ENCODE results near the gene C2CD4A.

Gene C2CD4A

GRCh38 chr15:62060113-62060895 lies 6.5 kb upstream of the C2CD4A start, which contains the start of gene VPS13C:
Gene VPS13C, minus strand, starts transcription at chr15:62060447. Its CDS starts 73 bp downstream, at chr15:62060374.
- Histone ChIP-seq H3K4me3 (ENCODE audit: low read length, poor library complexity, severe bottlenecking) (peak within 1 kb of the TSS; percentile 79), H3F3A (ENCODE audit: low read depth) (no peaks in the 10 kb centered on the region), H3K79me2 (ENCODE audit: insufficient read depth, low read length) (peaks cover 40% of the 10 kb centered on the region), H3K4me1 (ENCODE audit: insufficient read depth, low read length, poor library complexity, severe bottlenecking) (peaks cover 25% of the 10 kb centered on the region), H3K9ac (ENCODE audit: low read depth, low read length, poor library complexity, severe bottlenecking) (peak within 1 kb of the TSS; percentile 80), H4K20me1 (ENCODE audit: insufficient read depth, low read length, poor library complexity, severe bottlenecking) (peaks cover 33% of the 10 kb centered on the region), H3K36me3 (ENCODE audit: insufficient read depth, low read length) (no peaks in the 10 kb centered on the region), H2AFZ (ENCODE audit: low read length) (peak within 1 kb of the TSS; percentile 100), H3K9me2 (replicated peaks; ENCODE audit: low read depth, low read length) (no peaks in the 10 kb centered on the region), H3K4me2 (ENCODE audit: low read depth, low read length, poor library complexity, severe bottlenecking) (peak within 1 kb of the TSS; percentile 82), H3K27me3 (ENCODE audit: insufficient read depth, low read length, poor library complexity, severe bottlenecking) (no peaks in the 10 kb centered on the region), H3K9me3 (ENCODE audit: insufficient read depth, low read depth, low read length) (no peaks in the 10 kb centered on the region)
- TF ChIP-seq EZH2phosphoT487 (IDR thresholded peaks at IDR 0.05; ENCODE audit: borderline replicate concordance) (no peak), CTCF (conservative IDR thresholded peaks at IDR 0.05; ENCODE audit: low read length) (peak; percentile 68)

- Histone ChIP-seq H3F3A (ENCODE audit: low read depth) (no peaks in the 10 kb centered on the region), H3K9me2 (replicated peaks; ENCODE audit: low read depth, low read length) (no peaks in the 10 kb centered on the region), H3K9me3 (ENCODE audit: insufficient read depth, low read depth, low read length) (no peaks in the 10 kb centered on the region), H3K4me3 (ENCODE audit: low read length, poor library complexity, severe bottlenecking) (peak overlapping the region; percentile 79), H3K27me3 (ENCODE audit: insufficient read depth, low read length, poor library complexity, severe bottlenecking) (no peaks in the 10 kb centered on the region), H2AFZ (ENCODE audit: low read length) (peak overlapping the region; percentile 100), H3K79me2 (ENCODE audit: insufficient read depth, low read length) (peaks cover 34% of the 10 kb centered on the region), H3K36me3 (ENCODE audit: insufficient read depth, low read length) (no peaks in the 10 kb centered on the region), H3K4me2 (ENCODE audit: low read depth, low read length, poor library complexity, severe bottlenecking) (peak overlapping the region; percentile 77), H4K20me1 (ENCODE audit: insufficient read depth, low read length, poor library complexity, severe bottlenecking) (peaks cover 28% of the 10 kb centered on the region), H3K9ac (ENCODE audit: low read depth, low read length, poor library complexity, severe bottlenecking) (peak overlapping the region; percentile 77), H3K4me1 (ENCODE audit: insufficient read depth, low read length, poor library complexity, severe bottlenecking) (peaks cover 25% of the 10 kb centered on the region)
- no peak for TF ChIP-seq EZH2phosphoT487 (IDR thresholded peaks at IDR 0.05; ENCODE audit: borderline replicate concordance)
- no peak for TF ChIP-seq CTCF (conservative IDR thresholded peaks at IDR 0.05; ENCODE audit: low read length)
Observed at GRCh38 chr15:62060896-62061280, 5.9 kb upstream of the C2CD4A start.

- no peak overlapping the region for H3K4me2 ChIP-seq (ENCODE audit: low read depth, low read length, poor library complexity, severe bottlenecking)
- no peaks in the 10 kb centered on the region for H3K9me2 ChIP-seq (replicated peaks; ENCODE audit: low read depth, low read length)
- no peak overlapping the region for H3K4me3 ChIP-seq (ENCODE audit: low read length, poor library complexity, severe bottlenecking)
- no peaks in the 10 kb centered on the region for H3K36me3 ChIP-seq (ENCODE audit: insufficient read depth, low read length)
- H3K79me2 ChIP-seq (ENCODE audit: insufficient read depth, low read length), result peaks cover 11% of the 10 kb centered on the region
- no peaks in the 10 kb centered on the region for H3F3A ChIP-seq (ENCODE audit: low read depth)
- H3K9ac ChIP-seq (ENCODE audit: low read depth, low read length, poor library complexity, severe bottlenecking), result no peak overlapping the region
- H3K9me3 ChIP-seq (ENCODE audit: insufficient read depth, low read depth, low read length), result no peaks in the 10 kb centered on the region
- TF ChIP-seq CTCF (conservative IDR thresholded peaks at IDR 0.05; ENCODE audit: low read length) (no peak), EZH2phosphoT487 (IDR thresholded peaks at IDR 0.05; ENCODE audit: borderline replicate concordance) (no peak)
- no peak overlapping the region for H2AFZ ChIP-seq (ENCODE audit: low read length)
- peaks cover 6% of the 10 kb centered on the region for H4K20me1 ChIP-seq (ENCODE audit: insufficient read depth, low read length, poor library complexity, severe bottlenecking)
- no peaks in the 10 kb centered on the region for H3K27me3 ChIP-seq (ENCODE audit: insufficient read depth, low read length, poor library complexity, severe bottlenecking)
- peaks cover 9% of the 10 kb centered on the region for H3K4me1 ChIP-seq (ENCODE audit: insufficient read depth, low read length, poor library complexity, severe bottlenecking)
Observed at GRCh38 chr15:62063825-62064635, 2.7 kb upstream of the C2CD4A start.

Measured in Loucy (cell line).